Measurements from ENCODE around the gene TRIM66.

TRIM66 gene

DNA sequence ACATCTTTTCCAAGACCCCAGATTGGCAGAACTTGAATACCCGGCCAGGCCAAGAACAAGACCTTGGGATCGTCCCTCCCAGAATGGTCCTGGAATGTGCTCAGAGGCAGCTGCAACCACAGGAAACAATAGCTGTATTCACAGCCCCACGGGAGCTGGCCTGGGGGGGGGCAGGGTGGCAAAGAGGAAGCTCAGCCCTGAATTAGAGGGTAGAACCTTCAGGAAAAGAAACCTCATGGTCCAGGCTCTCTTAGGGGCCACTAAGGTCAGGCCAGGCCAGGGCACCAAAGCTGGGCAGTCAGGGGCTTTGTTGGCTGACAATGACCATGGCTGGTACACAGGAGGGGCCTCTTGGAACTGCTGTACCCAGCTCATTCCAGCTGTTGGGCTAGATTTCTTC, 17.4 kb upstream of the TRIM66 start:
- in situ Hi-C loops (cut with HindIII; ENCODE audit: low pct_ligation_motif_present, low sequenced_read_pairs), result no loop called here
- peaks cover 26% of the 10 kb centered on the region for H3K36me3 ChIP-seq (replicated peaks)
- no peak overlapping the region for H3K27ac ChIP-seq
- peak; percentile 52 for DNase-seq
- TF ChIP-seq, protein P1, sequence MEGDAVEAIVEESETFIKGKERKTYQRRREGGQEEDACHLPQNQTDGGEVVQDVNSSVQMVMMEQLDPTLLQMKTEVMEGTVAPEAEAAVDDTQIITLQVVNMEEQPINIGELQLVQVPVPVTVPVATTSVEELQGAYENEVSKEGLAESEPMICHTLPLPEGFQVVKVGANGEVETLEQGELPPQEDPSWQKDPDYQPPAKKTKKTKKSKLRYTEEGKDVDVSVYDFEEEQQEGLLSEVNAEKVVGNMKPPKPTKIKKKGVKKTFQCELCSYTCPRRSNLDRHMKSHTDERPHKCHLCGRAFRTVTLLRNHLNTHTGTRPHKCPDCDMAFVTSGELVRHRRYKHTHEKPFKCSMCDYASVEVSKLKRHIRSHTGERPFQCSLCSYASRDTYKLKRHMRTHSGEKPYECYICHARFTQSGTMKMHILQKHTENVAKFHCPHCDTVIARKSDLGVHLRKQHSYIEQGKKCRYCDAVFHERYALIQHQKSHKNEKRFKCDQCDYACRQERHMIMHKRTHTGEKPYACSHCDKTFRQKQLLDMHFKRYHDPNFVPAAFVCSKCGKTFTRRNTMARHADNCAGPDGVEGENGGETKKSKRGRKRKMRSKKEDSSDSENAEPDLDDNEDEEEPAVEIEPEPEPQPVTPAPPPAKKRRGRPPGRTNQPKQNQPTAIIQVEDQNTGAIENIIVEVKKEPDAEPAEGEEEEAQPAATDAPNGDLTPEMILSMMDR (IDR thresholded peaks at IDR 0.05; ENCODE audit: low read depth, low read length, missing control alignments), result no peak
- H3K27me3 ChIP-seq (replicated peaks), result no peaks in the 10 kb centered on the region
- no peak overlapping the region for H3K4me3 ChIP-seq (ENCODE audit: low read depth, low read length)

DNA sequence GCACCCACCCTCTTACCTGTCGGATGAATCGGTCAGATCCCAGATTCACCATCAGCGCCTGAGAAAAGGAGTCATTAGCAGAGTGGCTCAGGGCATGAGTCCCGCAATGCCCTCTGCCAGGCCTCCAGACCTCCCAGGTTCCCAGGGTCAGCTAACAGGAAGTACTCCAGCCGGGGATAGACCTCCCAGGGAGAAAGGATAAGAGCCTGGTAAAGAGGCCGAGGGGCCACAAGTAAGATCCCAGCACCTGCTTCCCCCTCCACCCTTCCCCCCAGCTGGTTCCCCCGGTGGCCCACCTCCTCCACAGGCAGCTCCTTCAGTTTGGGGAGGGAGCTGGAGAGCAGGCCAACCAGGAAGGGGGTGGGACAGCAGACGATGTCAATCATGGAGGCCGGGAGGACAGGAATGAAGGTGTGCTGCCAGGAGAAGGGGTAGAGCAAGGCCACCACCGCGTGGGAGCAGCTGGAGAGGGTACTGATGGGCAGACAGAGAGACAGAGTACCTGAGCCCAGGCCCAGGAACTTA, 16.5 kb upstream of the TRIM66 start:
- no peaks in the 10 kb centered on the region for H3K27me3 ChIP-seq (replicated peaks)
- no peak for DNase-seq
- in situ Hi-C loops (cut with HindIII; ENCODE audit: low pct_ligation_motif_present, low sequenced_read_pairs), result no loop called here
- TF ChIP-seq, protein P1 (IDR thresholded peaks at IDR 0.05; ENCODE audit: low read depth, low read length, missing control alignments), result no peak
- H3K36me3 ChIP-seq (replicated peaks), result peaks cover 30% of the 10 kb centered on the region
- no peak overlapping the region for H3K4me3 ChIP-seq (ENCODE audit: low read depth, low read length)
- no peak overlapping the region for H3K27ac ChIP-seq

DNA sequence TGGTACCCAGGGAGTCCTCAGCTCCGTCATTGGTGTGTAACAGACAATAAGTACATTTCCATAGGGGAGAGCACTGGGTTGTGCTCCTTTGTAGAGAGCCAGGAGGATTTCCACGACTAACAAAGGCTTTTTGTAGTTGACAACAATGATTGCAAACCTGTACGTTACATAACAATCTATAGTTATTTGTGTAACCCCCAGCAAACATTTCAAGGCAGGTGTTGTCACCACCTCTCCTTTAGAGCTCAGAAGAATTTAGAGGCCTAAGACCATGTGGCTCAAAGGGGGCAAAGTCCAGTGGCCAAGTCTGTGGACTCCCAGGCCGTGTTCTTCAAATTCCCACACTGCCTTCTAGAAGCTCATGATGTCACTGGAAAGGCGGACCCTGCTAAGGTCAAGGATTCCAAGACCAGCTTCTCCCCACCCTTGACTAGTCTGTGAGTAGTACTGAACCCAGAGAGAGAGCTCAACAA, 15.9 kb upstream of the TRIM66 start:
- Histone ChIP-seq H3K4me3 (ENCODE audit: low read depth, low read length) (no peak overlapping the region), H3K36me3 (replicated peaks) (peaks cover 35% of the 10 kb centered on the region), H3K27ac (no peak overlapping the region), H3K27me3 (replicated peaks) (no peaks in the 10 kb centered on the region)
- TF ChIP-seq, protein P1 (IDR thresholded peaks at IDR 0.05; ENCODE audit: low read depth, low read length, missing control alignments), result no peak
- in situ Hi-C loops (cut with HindIII; ENCODE audit: low pct_ligation_motif_present, low sequenced_read_pairs), result no loop called here
- no peak for DNase-seq

DNA sequence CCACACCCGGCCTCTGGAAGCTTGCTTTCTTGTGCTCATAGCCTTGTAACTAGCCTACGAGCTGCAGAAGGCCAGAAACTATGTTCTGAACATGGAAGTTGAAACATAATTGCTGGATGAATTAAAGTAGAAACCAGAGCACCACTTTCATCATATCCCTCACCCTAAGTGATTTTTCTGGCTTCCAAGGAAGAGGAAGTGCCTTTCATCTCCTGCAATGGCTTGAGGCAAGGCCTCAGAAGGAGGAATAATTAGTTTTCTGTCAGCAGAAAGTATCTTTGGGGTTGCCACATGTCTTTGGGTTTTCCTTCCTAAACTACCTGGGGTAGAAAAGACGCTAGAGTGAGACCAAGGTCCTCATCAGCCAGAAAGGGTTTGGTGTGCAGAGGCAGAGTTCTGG, 14.6 kb upstream of the TRIM66 start:
- H3K27ac ChIP-seq, result no peak overlapping the region
- no peak overlapping the region for H3K4me3 ChIP-seq (ENCODE audit: low read depth, low read length)
- TF ChIP-seq, protein P1 (IDR thresholded peaks at IDR 0.05; ENCODE audit: low read depth, low read length, missing control alignments), result no peak
- DNase-seq, result no peak
- in situ Hi-C loops (cut with HindIII; ENCODE audit: low pct_ligation_motif_present, low sequenced_read_pairs), result no loop called here
- H3K27me3 ChIP-seq (replicated peaks), result no peaks in the 10 kb centered on the region
- peaks cover 44% of the 10 kb centered on the region for H3K36me3 ChIP-seq (replicated peaks)

DNA sequence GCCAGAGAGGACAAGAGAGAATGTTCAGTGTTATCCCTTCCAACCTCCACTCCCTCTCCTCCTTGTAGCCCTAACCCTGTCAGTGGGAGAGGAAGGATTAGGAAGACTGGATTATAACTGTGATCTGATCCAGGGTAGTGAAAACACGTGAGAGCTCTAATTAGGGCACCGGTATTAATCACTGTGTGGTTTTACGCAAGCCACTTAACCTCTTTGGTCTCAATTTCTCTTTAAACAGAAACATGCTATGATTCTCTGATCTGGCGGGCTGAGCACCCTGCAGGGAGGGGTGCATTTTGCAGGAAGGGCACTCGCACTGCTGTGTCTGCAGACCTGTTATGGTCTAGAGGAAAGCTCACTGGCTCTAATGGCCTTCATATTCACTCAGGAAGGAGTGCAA, 11.7 kb upstream of the TRIM66 start:
- in situ Hi-C loops (cut with HindIII; ENCODE audit: low pct_ligation_motif_present, low sequenced_read_pairs), result no loop called here
- Histone ChIP-seq H3K27ac (no peak overlapping the region), H3K36me3 (replicated peaks) (peaks cover 46% of the 10 kb centered on the region), H3K4me3 (ENCODE audit: low read depth, low read length) (no peak overlapping the region), H3K27me3 (replicated peaks) (no peaks in the 10 kb centered on the region)
- TF ChIP-seq, protein P1 (IDR thresholded peaks at IDR 0.05; ENCODE audit: low read depth, low read length, missing control alignments), result no peak
- no peak for DNase-seq

DNA sequence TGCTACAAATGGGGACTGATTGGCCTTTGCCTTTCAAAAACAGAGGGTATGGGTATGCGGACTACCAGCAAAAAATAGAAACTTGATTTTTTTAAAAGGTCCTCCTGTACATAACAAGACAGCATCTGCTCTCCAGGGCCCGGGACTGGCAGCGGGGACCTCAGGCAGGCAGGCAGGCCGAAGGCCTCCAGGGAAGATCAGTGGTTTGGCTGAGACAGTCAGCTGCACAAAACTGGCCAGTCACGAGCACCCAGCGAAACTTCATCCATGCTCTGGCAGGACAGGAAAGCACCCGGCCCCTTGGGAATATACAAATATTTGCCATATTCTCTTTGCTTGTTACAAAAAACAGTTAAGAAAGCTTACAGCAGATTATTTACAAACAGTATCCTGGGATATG, 11.1 kb upstream of the TRIM66 start:
- Histone ChIP-seq H3K36me3 (replicated peaks) (peaks cover 43% of the 10 kb centered on the region), H3K4me3 (ENCODE audit: low read depth, low read length) (no peak overlapping the region), H3K27ac (no peak overlapping the region), H3K27me3 (replicated peaks) (no peaks in the 10 kb centered on the region)
- in situ Hi-C loops (cut with HindIII; ENCODE audit: low pct_ligation_motif_present, low sequenced_read_pairs), result no loop called here
- DNase-seq, result no peak
- TF ChIP-seq, protein P1 (IDR thresholded peaks at IDR 0.05; ENCODE audit: low read depth, low read length, missing control alignments), result no peak
